HL-60/S4 treated with phorbol 12-myristate 13-acetate at 8.2 ng/mL for 4 days and 3 days (cell line): ENCODE data around the gene MRPL46.
"Not testable (repeated sequence)": the region's sequence is repeated elsewhere in the genome, so short reads cannot be mapped to it uniquely, and the experiment has no call there.

Source experiments
- in situ Hi-C: fragments of 300-500 bp; cut with MboI; formaldehyde crosslinking; loops from 2 replicates; pipeline ENCODE4 v1.15.0; 2022; ENCODE audit warnings: low sequenced_read_pairs

MRPL46 gene

GRCh38 chr15:88479169-88479568 lies 12.0 kb upstream of the MRPL46 start:
- in situ Hi-C loops, result loop anchor here (10.0 kb wide), 1 partner anchor 136 kb away; no protein-coding TSS in a partner anchor

DNA sequence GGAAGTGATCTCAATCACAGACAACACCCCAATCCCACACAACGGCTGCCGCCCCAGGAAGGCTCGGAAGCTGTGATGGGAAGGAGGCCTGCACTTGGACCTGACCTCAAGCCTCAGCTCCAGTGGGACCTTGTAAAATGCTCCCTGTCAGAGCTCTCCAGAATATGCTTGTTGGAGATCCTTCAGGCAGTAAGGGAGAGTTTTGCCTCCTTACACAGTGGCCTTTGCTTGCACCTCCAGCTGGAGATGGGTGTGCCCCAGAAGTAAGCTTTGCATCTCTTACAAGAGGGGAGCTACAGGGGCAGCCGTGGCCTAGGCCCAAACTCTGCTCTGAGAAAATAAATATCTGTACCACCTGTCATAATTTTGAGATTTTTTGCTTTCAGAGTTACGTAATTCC lies 10.7 kb upstream of the MRPL46 start:
- in situ Hi-C loops, result loop anchor here (10.0 kb wide), 1 partner anchor 137 kb away; no protein-coding TSS in a partner anchor

DNA sequence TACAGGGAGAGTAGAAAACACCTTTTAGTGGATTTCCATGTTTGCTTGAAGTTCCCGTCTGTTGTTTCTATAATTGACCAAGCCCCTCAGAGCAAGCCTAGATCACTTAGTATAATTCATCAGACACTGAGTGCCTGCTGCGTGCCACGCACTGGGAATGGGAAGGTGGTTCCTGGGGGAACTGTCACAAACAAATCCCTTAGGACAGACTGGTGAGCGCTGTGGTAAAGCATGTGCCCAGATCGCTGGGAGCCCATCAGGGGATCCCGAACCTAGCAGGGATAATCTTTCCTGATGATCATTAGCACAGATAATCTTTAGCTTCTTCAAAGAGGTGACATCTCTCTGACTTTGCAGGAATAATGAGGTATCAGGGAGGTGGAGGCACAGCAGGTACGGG lies 9.9 kb upstream of the MRPL46 start:
- in situ Hi-C loops, result loop anchor here (10.0 kb wide), 1 partner anchor 138 kb away; no protein-coding TSS in a partner anchor

DNA sequence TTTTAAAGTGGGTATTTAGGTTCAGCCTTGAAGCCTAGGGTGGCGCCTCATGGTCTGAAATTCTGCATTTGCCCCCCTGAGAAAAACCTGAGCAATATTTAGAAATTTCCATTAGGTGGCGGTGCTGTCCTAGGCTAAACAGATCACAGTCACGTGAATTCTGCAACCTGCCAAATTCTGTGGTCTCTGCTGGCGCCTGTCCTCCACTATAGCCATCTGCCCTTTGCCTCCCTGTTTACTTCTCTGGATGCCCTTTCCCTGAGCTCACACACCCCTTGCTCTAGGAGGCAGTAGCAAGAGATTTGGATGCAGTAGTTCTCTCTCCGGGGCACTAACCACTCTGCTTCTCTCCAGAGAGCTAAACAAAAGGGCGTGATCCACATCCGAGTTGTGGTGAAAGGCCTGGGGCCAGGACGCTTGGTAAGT lies 9.5 kb upstream of the MRPL46 start:
- in situ Hi-C loops, result loop anchor here (10.0 kb wide), 1 partner anchor 138 kb away; no protein-coding TSS in a partner anchor

- in situ Hi-C loops, result loop anchor here (10.0 kb wide), 1 partner anchor 141 kb away; no protein-coding TSS in a partner anchor
Measured at GRCh38 chr15:88473661-88474293, 6.6 kb upstream of the MRPL46 start.

- in situ Hi-C loops, result loop anchor here (10.0 kb wide), 1 partner anchor 143 kb away; no protein-coding TSS in a partner anchor
Measured at GRCh38 chr15:88472225-88472624, 5.0 kb upstream of the MRPL46 start.

DNA sequence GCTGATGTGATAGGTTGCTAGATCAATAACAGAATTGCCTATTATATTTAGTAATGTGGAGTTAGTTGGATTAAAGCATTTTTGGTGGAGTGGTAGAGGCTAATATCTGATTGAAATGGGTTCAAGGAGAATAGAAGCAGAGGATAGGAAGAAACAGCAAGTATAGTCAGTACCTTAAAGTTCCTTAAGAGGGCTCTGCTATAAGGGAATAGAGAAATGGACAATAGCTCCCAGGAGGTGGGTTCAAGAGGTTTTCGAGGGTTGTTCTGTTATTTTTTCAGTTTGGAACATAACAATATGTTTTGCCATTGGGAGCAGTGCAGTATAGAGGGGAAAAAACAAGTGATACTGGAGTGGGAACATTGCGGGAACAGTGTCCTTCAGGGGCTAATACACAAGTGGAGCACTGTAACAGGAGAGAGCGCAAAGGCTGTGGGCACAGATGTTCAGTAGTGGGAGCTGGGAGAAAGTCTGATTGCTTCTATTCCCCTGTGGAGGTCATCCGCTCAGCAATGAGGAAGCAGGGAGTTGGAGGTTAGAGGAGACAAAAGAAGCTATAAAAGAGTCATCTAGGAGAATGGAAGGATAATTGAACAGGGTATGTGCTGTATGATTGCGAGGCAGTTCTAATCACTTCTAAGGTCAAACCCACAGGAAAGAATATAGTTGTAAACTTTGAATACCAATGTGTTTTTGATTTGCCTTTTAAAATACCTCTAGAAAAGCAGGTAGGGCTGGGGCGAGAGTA lies 3.6 kb upstream of the MRPL46 start:
- in situ Hi-C loops, result loop anchor here (10.0 kb wide), 1 partner anchor 144 kb away; no protein-coding TSS in a partner anchor

DNA sequence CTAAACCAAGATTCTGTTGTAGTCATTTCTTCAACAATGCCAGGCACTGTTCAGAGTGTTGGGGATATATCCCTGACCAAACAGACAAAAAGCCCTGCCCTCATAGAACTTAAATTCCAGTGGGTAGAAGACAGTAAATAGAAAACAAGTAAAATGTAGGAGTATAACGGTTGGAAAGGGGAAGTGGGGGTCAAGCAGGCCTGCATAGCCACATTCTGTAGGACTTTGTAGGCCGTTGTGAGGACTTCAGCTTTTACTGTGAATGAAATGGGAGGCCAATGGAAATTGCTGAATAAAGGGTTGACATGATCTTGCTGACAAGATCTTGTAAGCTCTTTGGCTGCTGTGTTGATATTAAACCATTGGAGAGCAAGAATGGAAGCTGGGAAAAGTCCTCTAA lies 2.1 kb upstream of the MRPL46 start:
- in situ Hi-C loops, result no loop called here

DNA sequence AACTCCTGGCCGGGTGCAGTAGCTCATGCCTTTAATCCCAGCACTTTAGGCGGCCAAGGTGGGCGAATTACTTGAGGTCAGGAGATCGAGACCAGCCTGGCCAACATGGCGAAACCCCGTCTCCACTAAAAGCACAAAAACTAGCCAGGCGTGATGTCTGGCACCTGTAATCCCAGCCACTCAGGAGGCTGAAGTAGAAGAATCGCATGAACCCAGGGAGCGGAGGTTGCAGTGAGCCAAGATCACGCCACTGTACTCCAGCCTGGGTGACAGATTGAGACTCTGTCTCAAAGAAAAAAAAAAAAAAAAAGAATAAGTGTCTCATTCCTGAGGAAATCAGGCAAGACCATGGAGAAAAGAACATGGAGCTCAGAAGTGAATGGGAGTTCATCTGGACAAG lies 1.5 kb upstream of the MRPL46 start:
- in situ Hi-C loops, result not testable (repeated sequence)

DNA sequence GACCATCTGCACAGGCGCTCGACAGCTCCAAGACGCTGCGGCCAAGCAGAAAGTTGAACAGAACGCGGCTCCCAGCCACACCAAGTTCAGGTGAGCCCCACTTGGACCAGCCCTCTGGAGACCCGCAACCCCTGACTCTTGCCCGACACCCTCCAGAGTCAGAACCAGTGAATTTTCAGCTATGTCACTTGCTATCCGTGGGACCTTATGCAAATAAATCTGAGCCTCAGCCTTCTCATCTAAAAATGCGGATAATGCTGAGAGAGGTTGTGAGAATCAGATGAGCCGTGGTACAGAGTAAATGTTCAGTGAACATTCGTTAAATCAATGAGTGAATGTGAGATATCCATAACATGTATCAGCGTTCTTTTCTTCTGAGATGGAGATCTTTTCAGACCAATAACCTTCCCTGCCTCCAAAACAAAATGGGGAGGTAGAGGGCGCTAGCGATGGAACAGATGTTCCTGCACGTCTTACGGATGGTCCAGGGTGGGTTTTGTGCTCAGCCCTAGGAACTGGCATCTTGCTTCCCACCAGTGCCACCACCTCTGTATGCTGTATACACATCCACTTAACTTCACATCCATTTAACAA lies 844 bp upstream of the MRPL46 start:
- in situ Hi-C loops, result no loop called here

DNA sequence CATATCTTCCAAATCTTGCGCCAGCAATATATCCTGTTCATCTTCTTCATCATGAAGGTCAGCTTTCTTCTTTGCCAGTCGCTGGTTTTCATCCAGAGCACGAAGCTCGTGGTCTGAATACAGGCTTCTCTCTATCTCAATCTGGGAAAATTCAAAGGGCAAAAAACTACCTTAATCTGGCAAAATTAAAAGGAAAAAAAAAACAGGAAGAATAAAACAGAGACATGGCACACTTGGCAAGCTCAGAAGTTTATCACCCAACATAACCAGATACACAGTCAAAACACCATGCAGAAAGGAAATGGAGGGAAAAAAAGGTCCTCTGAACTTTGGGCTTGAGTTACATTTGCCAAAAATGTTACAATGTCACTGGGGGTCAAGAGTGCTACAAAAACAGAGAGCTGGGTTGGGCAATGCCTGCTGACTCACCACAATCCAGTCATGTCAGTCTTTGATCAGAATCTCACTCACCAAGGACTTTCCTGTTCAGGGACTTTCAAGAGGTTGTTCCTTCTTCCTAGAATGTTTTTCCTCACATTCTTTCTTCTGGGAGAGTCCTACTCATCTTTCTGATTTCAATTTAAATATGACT lies 1.5 kb downstream of the MRPL46 start:
- in situ Hi-C loops, result no loop called here

- in situ Hi-C loops, result no loop called here
Measured at GRCh38 chr15:88463870-88464532, 3.2 kb downstream of the MRPL46 start.

DNA sequence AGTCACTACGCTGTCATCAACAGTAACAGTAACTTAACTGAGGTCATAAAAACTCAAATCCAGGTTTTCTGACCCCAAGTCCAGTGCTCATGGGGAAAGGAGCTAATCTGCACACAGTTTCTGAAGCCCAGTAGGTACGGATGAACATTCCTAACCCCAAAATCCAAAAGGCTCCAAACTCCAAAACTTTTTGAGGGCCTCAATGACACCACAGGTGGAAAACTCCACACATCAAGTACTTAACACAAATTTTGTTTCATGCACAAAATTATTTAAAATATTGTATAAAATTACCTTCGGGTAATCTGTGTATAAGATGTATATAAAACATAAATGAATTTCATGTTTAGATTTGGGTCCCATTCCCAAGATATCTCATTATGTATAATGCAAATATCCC lies 10.5 kb downstream of the MRPL46 start:
- in situ Hi-C loops, result no loop called here

DNA sequence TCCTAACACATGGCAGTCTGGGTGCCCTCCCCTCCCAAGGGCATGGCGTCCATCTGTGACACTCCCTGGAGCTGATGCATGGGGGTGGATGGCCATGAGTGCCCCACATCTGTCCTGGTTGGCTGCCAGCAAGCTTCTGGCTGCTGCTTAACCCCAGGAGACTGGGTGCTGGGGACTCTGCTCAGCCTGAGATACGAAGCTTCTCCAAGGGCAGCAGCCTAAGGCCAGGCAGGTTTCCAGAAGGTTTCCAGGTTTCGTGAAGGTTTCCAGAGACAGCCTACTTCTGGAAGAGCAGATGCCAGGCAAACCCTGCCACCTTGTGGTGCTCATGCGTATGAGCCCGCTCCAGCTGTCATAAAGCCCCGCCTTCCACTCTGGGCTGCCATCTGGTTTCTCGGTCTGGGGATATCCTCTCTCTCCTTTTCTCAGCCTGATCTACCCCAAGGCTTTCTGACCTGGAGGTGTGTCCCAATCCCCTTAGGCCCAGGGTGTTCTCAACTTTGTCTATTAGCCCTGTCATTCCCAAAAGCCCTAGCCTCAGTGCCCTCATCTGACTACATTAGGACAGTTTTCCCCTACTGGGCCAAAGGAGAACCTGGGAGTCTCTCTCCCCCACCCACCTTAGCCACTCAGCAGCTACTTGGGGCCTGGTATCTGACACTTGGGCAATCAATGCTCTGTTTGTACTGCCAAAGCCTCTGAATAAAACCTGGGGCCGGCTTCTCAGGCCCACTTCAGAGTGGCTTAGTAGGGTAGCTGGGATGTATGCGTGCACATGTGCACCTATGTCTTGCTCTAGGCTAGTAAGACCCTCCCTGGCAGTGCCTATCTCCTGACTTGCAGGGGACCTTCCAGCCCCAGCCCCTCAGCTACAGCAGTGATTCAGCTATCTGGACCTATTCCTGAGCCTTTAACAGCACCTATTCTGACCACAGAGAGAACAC lies 12.0 kb downstream of the MRPL46 start:
- in situ Hi-C loops, result no loop called here

DNA sequence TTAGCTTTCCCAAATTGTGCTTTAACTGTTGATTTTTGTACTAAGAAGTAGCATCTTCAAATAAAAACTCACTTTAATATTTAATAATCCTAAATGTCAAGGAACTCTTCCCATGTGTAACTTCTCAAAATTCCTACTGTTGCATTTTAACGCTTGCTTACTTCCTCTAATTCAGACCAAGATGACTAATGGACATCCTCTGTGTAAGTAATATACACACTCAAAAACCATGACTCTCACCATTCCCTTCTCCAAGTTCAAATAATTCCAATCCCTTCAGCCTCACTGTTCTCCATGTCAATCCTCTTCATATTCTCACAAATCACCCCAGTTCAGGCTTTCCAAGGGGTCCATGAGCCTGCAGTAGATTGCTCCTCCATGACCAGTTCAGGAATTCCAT lies 13.0 kb downstream of the MRPL46 start:
- in situ Hi-C loops, result no loop called here

GRCh38 chr15:88453651-88454050 lies 13.5 kb downstream of the MRPL46 start:
- in situ Hi-C loops, result no loop called here

- in situ Hi-C loops, result no loop called here
Measured at GRCh38 chr15:88450125-88450798, 16.9 kb downstream of the MRPL46 start.

- in situ Hi-C loops, result no loop called here
Measured at GRCh38 chr15:88449581-88449980, 17.6 kb downstream of the MRPL46 start.

- in situ Hi-C loops, result no loop called here
Measured at GRCh38 chr15:88448991-88449461, 18.2 kb downstream of the MRPL46 start.
